Esophagus mucosa (tissue), 1 donor: ENCODE data around the gene SV2B. TPM values are rescaled to one million over a fixed set of nuclear protein-coding genes. Genes with fewer than 3 reads are reported as not detected.
A peak's percentile ranks its signal among the peaks of the same experiment; 100 is the strongest.

Source experiments
- ATAC-seq: fragments of 200-7000 bp; cut with Tn5 transposase; one replicate; pipeline ENCODE4 v1.9.1; 2020
- total RNA-seq: library from RNA; stranded (reverse); gene quantifications from one replicate; pipeline ENCODE4 v1.2.4, GENCODE V29; 2023
- donor health status: DM: yes; HTN: yes; CAD: no.

SV2B gene
- total RNA-seq, 1 donor from 2014 or later: 0.28 TPM

GRCh38 chr15:91196127-91196526 is 96.1 kb downstream of the SV2B start:
- ATAC-seq: no peak

- no peak for ATAC-seq
These were observed 96.7 kb downstream of the SV2B start for GRCh38 chr15:91196768-91197167.

GRCh38 chr15:91199511-91199910 is 99.5 kb downstream of the SV2B start:
- ATAC-seq: no peak

GRCh38 chr15:91200101-91200754 is 100.2 kb downstream of the SV2B start:
- ATAC-seq: no peak

GRCh38 chr15:91202510-91203102 is 102.5 kb downstream of the SV2B start:
- ATAC-seq: no peak

GRCh38 chr15:91203619-91204203 is 103.7 kb downstream of the SV2B start:
- ATAC-seq: no peak

- no peak for ATAC-seq
These were observed 108.3 kb downstream of the SV2B start for GRCh38 chr15:91208371-91208770.

- ATAC-seq: no peak
These were observed 109.3 kb downstream of the SV2B start for GRCh38 chr15:91209318-91209717.

GRCh38 chr15:91209726-91210125 is 109.7 kb downstream of the SV2B start:
- ATAC-seq: no peak

- ATAC-seq: no peak
These were observed 114.9 kb downstream of the SV2B start for GRCh38 chr15:91214675-91215590.

GRCh38 chr15:91216000-91216399 is 115.9 kb downstream of the SV2B start:
- no peak for ATAC-seq

GRCh38 chr15:91219206-91219605 is 119.1 kb downstream of the SV2B start:
- ATAC-seq: no peak

GRCh38 chr15:91222052-91222451 is 122.0 kb downstream of the SV2B start:
- no peak for ATAC-seq

GRCh38 chr15:91223863-91224262 is 123.8 kb downstream of the SV2B start:
- ATAC-seq: no peak

- peak; percentile 64 for ATAC-seq
These were observed 124.8 kb downstream of the SV2B start for GRCh38 chr15:91224755-91225380.

- ATAC-seq: no peak
These were observed 125.7 kb downstream of the SV2B start for GRCh38 chr15:91225741-91226140.

- no peak for ATAC-seq
These were observed 127.1 kb downstream of the SV2B start for GRCh38 chr15:91227117-91227516.

- no peak for ATAC-seq
These were observed 127.7 kb downstream of the SV2B start for GRCh38 chr15:91227766-91228165.

- no peak for ATAC-seq
These were observed 128.3 kb downstream of the SV2B start for GRCh38 chr15:91228383-91228782.

GRCh38 chr15:91228890-91229289 is 128.8 kb downstream of the SV2B start:
- no peak for ATAC-seq

GRCh38 chr15:91231703-91232102 is 131.6 kb downstream of the SV2B start:
- ATAC-seq: no peak

- no peak for ATAC-seq
These were observed 134.7 kb downstream of the SV2B start for GRCh38 chr15:91234759-91235158.

GRCh38 chr15:91235376-91235775 is 135.3 kb downstream of the SV2B start:
- ATAC-seq: no peak
